CD8-positive, alpha-beta memory T cell (primary cell): ENCODE data around the gene TRAF1. TPM values are rescaled to one million over a fixed set of nuclear protein-coding genes. Genes with fewer than 3 reads are reported as not detected.

ENCODE experiments used
- CTCF ChIA-PET: fragments of 350-600 bp; sonication (Branson Sonifier 250); formaldehyde crosslinking; loops from one replicate; lab custom pipeline; 2021; ENCODE audit warnings: antibody characterized with exemption; lab: Charles Lee
- POLR2A ChIA-PET: fragments of 350-600 bp; sonication (Branson Sonifier 250); formaldehyde crosslinking; loops from one replicate; lab custom pipeline; 2021; ENCODE audit warnings: antibody characterized with exemption; lab: Charles Lee
- DNase-seq, 5 donors: peaks; one replicate each; pipeline versions ENCODE4 v3.0.0 to v3.0.0-alpha.2; 2020 to 2022; ENCODE audit warnings: mixed read lengths in 1 of 5
- H3K27ac ChIP-seq: one replicate; pipeline ENCODE4 v1.7.0; 2013; ENCODE audit warnings: low read depth, mild to moderate bottlenecking, low read length, moderate library complexity
- H3K27me3 ChIP-seq: 2 replicates; pipeline ENCODE4 v1.7.0; 2013; ENCODE audit warnings: low read length, mild to moderate bottlenecking; ENCODE audit not compliant: insufficient read depth, poor library complexity, severe bottlenecking
- H3K36me3 ChIP-seq: 2 replicates; pipeline ENCODE4 v1.7.0; 2013; ENCODE audit warnings: mild to moderate bottlenecking, low read length, moderate library complexity; ENCODE audit not compliant: insufficient read depth
- H3K4me1 ChIP-seq: 2 replicates; pipeline ENCODE4 v1.7.0; 2013; ENCODE audit warnings: mild to moderate bottlenecking, low read length, moderate library complexity; ENCODE audit not compliant: insufficient read depth
- H3K4me3 ChIP-seq: 2 replicates; pipeline ENCODE4 v1.7.0; 2013; ENCODE audit warnings: mild to moderate bottlenecking, low read length
- H3K9me3 ChIP-seq: 2 replicates; pipeline ENCODE4 v1.7.0; 2013; ENCODE audit warnings: mild to moderate bottlenecking, low read length
- H3K27ac Mint-ChIP-seq, 8 donors: one replicate each; pipeline ENCODE4 v1.8.0; 2020 to 2021; ENCODE audit warnings: mixed read lengths in 8 of 8, mild to moderate bottlenecking in 6 of 8, inconsistent platforms in 3 of 8, moderate library complexity in 3 of 8
- H3K27me3 Mint-ChIP-seq, 2 donors: one replicate each; pipeline ENCODE4 v1.8.0; 2020 to 2021; ENCODE audit warnings: mixed read lengths in 2 of 2, mild to moderate bottlenecking in 1 of 2, moderate library complexity in 1 of 2
- H3K36me3 Mint-ChIP-seq, 3 donors: one replicate each; pipeline ENCODE4 v1.8.0; 2020 to 2021; ENCODE audit warnings: mixed read lengths in 3 of 3, inconsistent platforms in 1 of 3, mild to moderate bottlenecking in 1 of 3
- H3K4me1 Mint-ChIP-seq, 3 donors: one replicate each; pipeline ENCODE4 v1.8.0; 2020 to 2021; ENCODE audit warnings: mixed read lengths in 3 of 3, inconsistent platforms in 1 of 3, mild to moderate bottlenecking in 1 of 3
- H3K4me3 Mint-ChIP-seq, 7 donors: one replicate each; pipeline ENCODE4 v1.8.0; 2020 to 2021; ENCODE audit warnings: mixed read lengths in 7 of 7, mild to moderate bottlenecking in 6 of 7, moderate library complexity in 4 of 7, inconsistent platforms in 2 of 7
- H3K9me3 Mint-ChIP-seq, 5 donors: one replicate each; pipeline ENCODE4 v1.8.0; 2020 to 2022; ENCODE audit warnings: mixed read lengths in 5 of 5, mild to moderate bottlenecking in 3 of 5, moderate library complexity in 2 of 5, inconsistent platforms in 1 of 5
- polyA plus RNA-seq: library from polyadenylated mRNA; unstranded; fragments of 300-500 nt; fragmentation: Illumina TruSeq; gene quantifications from one replicate; pipeline ENCODE4 v1.2.3, GENCODE V29; 2021
- total RNA-seq, 2 experiments: library from RNA; stranded (reverse); gene quantifications; one replicate each; pipeline ENCODE4 v1.2.3, GENCODE V29; 2021

The TRAF1 gene
- total and polyA plus RNA-seq, 3 experiments from 2014 or later: 12.1 to 322 (median 316) TPM

GRCh38 chr9:120895951-120896350 lies 30.6 kb downstream of the TRAF1 start:
- H3K4me3 ChIP-seq: no peak overlapping the region
- no peaks in the 10 kb centered on the region for H3K9me3 ChIP-seq
- ChIA-PET CTCF (interaction anchor here (0.7 to 1.6 kb wide), 8 partner anchors 11 to 163 kb away, joined by 3 to 12 read pairs (median 4); partner anchors contain the start of gene PHF19), POLR2A (interaction anchor here (0.7 to 3.3 kb wide), 11 partner anchors 8 to 137 kb away, joined by 3 to 40 read pairs (median 4); no protein-coding TSS in a partner anchor)
- no peaks in the 10 kb centered on the region for H3K27me3 ChIP-seq
- Mint-ChIP-seq H3K4me3 (no peak overlapping the region), H3K27me3 (no peaks in the 10 kb centered on the region), H3K9me3 (no peaks in the 10 kb centered on the region), H3K27ac (no peak overlapping the region), H3K4me1 (peaks cover 50 to 88% (median 57%) of the 10 kb centered on the region in 3 donors), H3K36me3 (peaks cover 0 to 14% (median 3%) of the 10 kb centered on the region in 3 donors)
- H3K4me1 ChIP-seq: peaks cover 74% of the 10 kb centered on the region
- no peaks in the 10 kb centered on the region for H3K36me3 ChIP-seq
- no peak overlapping the region for H3K27ac ChIP-seq
- no peak for DNase-seq

- H3K4me3 Mint-ChIP-seq: no peak overlapping the region
- peaks cover 0 to 4% (median 0%) of the 10 kb centered on the region in 3 donors for H3K36me3 Mint-ChIP-seq
- H3K27ac ChIP-seq: no peak overlapping the region
- peak overlapping the region in 3 of 8 donors; percentile 25 to 97 (median 50) for H3K27ac Mint-ChIP-seq
- H3K4me3 ChIP-seq: no peak overlapping the region
- CTCF ChIA-PET: interaction anchor here (0.9 to 5.9 kb wide), 9 partner anchors 9 to 41 kb away, joined by 3 to 38 read pairs (median 4); no protein-coding TSS in a partner anchor
- H3K4me1 ChIP-seq: peaks cover 75% of the 10 kb centered on the region
- no peaks in the 10 kb centered on the region for H3K36me3 ChIP-seq
- POLR2A ChIA-PET: interaction anchor here (0.7 to 5.6 kb wide), 14 partner anchors 9 to 43 kb away, joined by 3 to 116 read pairs (median 6); partner anchors contain the start of gene TRAF1
- no peaks in the 10 kb centered on the region for H3K9me3 Mint-ChIP-seq
- no peaks in the 10 kb centered on the region for H3K27me3 ChIP-seq
- peaks cover 58 to 88% (median 61%) of the 10 kb centered on the region in 3 donors for H3K4me1 Mint-ChIP-seq
- H3K9me3 ChIP-seq: no peaks in the 10 kb centered on the region
- no peaks in the 10 kb centered on the region for H3K27me3 Mint-ChIP-seq
- no peak for DNase-seq
Measured at GRCh38 chr9:120894321-120895148, 32.1 kb downstream of the TRAF1 start.

- no peak overlapping the region for H3K27ac ChIP-seq
- ChIA-PET POLR2A (interaction anchor here (0.6 to 5.6 kb wide), 13 partner anchors 9 to 43 kb away, joined by 3 to 116 read pairs (median 10); partner anchors contain the start of genes PHF19 and TRAF1), CTCF (interaction anchor here (0.9 to 5.9 kb wide), 9 partner anchors 9 to 42 kb away, joined by 3 to 38 read pairs (median 4); no protein-coding TSS in a partner anchor)
- no peak overlapping the region for H3K4me3 ChIP-seq
- Mint-ChIP-seq H3K9me3 (no peaks in the 10 kb centered on the region), H3K4me3 (peak overlapping the region in 4 of 7 donors; percentile 74 to 90 (median 76)), H3K27me3 (no peaks in the 10 kb centered on the region), H3K27ac (peak overlapping the region; percentile 67 to 98 (median 96)), H3K4me1 (peaks cover 60 to 92% (median 65%) of the 10 kb centered on the region in 3 donors), H3K36me3 (peaks cover 0 to 4% (median 0%) of the 10 kb centered on the region in 3 donors)
- DNase-seq: no peak
- H3K36me3 ChIP-seq: no peaks in the 10 kb centered on the region
- peaks cover 82% of the 10 kb centered on the region for H3K4me1 ChIP-seq
- no peaks in the 10 kb centered on the region for H3K9me3 ChIP-seq
- H3K27me3 ChIP-seq: no peaks in the 10 kb centered on the region
Measured at GRCh38 chr9:120893611-120894307, 32.8 kb downstream of the TRAF1 start.

GRCh38 chr9:120892748-120893610 lies 33.6 kb downstream of the TRAF1 start:
- peak; percentile 34 to 83 (median 59) for DNase-seq
- Mint-ChIP-seq H3K4me3 (peak overlapping the region; percentile 1 to 90 (median 74)), H3K27ac (peak overlapping the region; percentile 67 to 98 (median 96)), H3K4me1 (peaks cover 57 to 91% (median 63%) of the 10 kb centered on the region in 3 donors), H3K36me3 (peaks cover 0 to 1% (median 0%) of the 10 kb centered on the region in 3 donors), H3K27me3 (no peaks in the 10 kb centered on the region), H3K9me3 (no peaks in the 10 kb centered on the region)
- ChIA-PET POLR2A (interaction anchor here (0.6 to 5.6 kb wide), 14 partner anchors 8 to 43 kb away, joined by 3 to 116 read pairs (median 10); partner anchors contain the start of genes PHF19 and TRAF1), CTCF (interaction anchor here (0.8 to 5.9 kb wide), 13 partner anchors 9 to 43 kb away, joined by 3 to 38 read pairs (median 4); partner anchors contain the start of gene PHF19)
- no peaks in the 10 kb centered on the region for H3K9me3 ChIP-seq
- no peaks in the 10 kb centered on the region for H3K36me3 ChIP-seq
- H3K4me1 ChIP-seq: peaks cover 88% of the 10 kb centered on the region
- no peak overlapping the region for H3K27ac ChIP-seq
- no peaks in the 10 kb centered on the region for H3K27me3 ChIP-seq
- H3K4me3 ChIP-seq: peak overlapping the region; percentile 4

- CTCF ChIA-PET: interaction anchor here (0.7 to 5.9 kb wide), 14 partner anchors 11 to 43 kb away, joined by 3 to 38 read pairs (median 6); partner anchors contain the start of genes PHF19 and TRAF1
- peak overlapping the region; percentile 12 to 90 (median 74) for H3K4me3 Mint-ChIP-seq
- H3K4me1 Mint-ChIP-seq: peaks cover 53 to 85% (median 58%) of the 10 kb centered on the region in 3 donors
- no peaks in the 10 kb centered on the region for H3K27me3 ChIP-seq
- peak overlapping the region; percentile 67 to 98 (median 96) for H3K27ac Mint-ChIP-seq
- H3K36me3 ChIP-seq: no peaks in the 10 kb centered on the region
- POLR2A ChIA-PET: interaction anchor here (0.5 to 5.6 kb wide), 15 partner anchors 7 to 99 kb away, joined by 3 to 116 read pairs (median 9); partner anchors contain the start of genes FBXW2, PHF19 and TRAF1
- H3K4me1 ChIP-seq: peaks cover 80% of the 10 kb centered on the region
- peaks cover 0 to 1% (median 0%) of the 10 kb centered on the region in 3 donors for H3K36me3 Mint-ChIP-seq
- no peaks in the 10 kb centered on the region for H3K9me3 Mint-ChIP-seq
- H3K9me3 ChIP-seq: no peaks in the 10 kb centered on the region
- peak in 1 of 5 donors; percentile 55 for DNase-seq
- H3K27me3 Mint-ChIP-seq: no peaks in the 10 kb centered on the region
- H3K27ac ChIP-seq: peak overlapping the region; percentile 24
- peak overlapping the region; percentile 48 for H3K4me3 ChIP-seq
Measured at GRCh38 chr9:120891884-120892747, 34.5 kb downstream of the TRAF1 start.

GRCh38 chr9:120891245-120891883 lies 35.2 kb downstream of the TRAF1 start:
- H3K27me3 ChIP-seq: no peaks in the 10 kb centered on the region
- no peaks in the 10 kb centered on the region for H3K9me3 Mint-ChIP-seq
- H3K4me3 Mint-ChIP-seq: peak overlapping the region; percentile 12 to 90 (median 74)
- H3K36me3 ChIP-seq: no peaks in the 10 kb centered on the region
- peak in 4 of 5 donors; percentile 31 to 78 (median 49) for DNase-seq
- H3K27ac Mint-ChIP-seq: peak overlapping the region; percentile 67 to 98 (median 96)
- peak overlapping the region; percentile 24 for H3K27ac ChIP-seq
- peak overlapping the region; percentile 48 for H3K4me3 ChIP-seq
- peaks cover 0 to 1% (median 0%) of the 10 kb centered on the region in 3 donors for H3K36me3 Mint-ChIP-seq
- ChIA-PET POLR2A (interaction anchor here (0.5 to 5.6 kb wide), 15 partner anchors 8 to 98 kb away, joined by 3 to 116 read pairs (median 10); partner anchors contain the start of genes FBXW2, PHF19 and TRAF1), CTCF (interaction anchor here (0.7 to 5.9 kb wide), 12 partner anchors 11 to 44 kb away, joined by 3 to 38 read pairs (median 6); partner anchors contain the start of genes PHF19 and TRAF1)
- no peaks in the 10 kb centered on the region for H3K27me3 Mint-ChIP-seq
- H3K4me1 ChIP-seq: peaks cover 76% of the 10 kb centered on the region
- H3K9me3 ChIP-seq: no peaks in the 10 kb centered on the region
- peaks cover 47 to 79% (median 51%) of the 10 kb centered on the region in 3 donors for H3K4me1 Mint-ChIP-seq
